Glomerular endothelial cell (primary cell): ENCODE results near the gene GSG1L. TPM values are rescaled to one million over a fixed set of nuclear protein-coding genes. Genes with fewer than 3 reads are reported as not detected.

Source experiments
- DNase-seq: peaks from one replicate; pipeline ENCODE4 v3.0.0-alpha.2; 2011; ENCODE audit warnings: low read depth, low spot score; ENCODE audit errors: extremely low read depth
- total RNA-seq: library from RNA; depleted of rRNA; stranded (reverse); fragments of >200 nt; gene quantifications from 2 replicates; pipeline ENCODE4 v1.2.3, GENCODE V29; 2015

The GSG1L gene
- total RNA-seq, 1 donor from 2014 or later = not detected

GRCh38 chr16:28033870-28034269 is 29.6 kb downstream of the GSG1L start:
- no peak for DNase-seq

- DNase-seq = no peak
Observed at GRCh38 chr16:28029387-28030002, 34.0 kb downstream of the GSG1L start.

GRCh38 chr16:28027055-28027454 is 36.5 kb downstream of the GSG1L start:
- DNase-seq = no peak

- DNase-seq = no peak
Observed at GRCh38 chr16:28025631-28026030, 37.9 kb downstream of the GSG1L start.

GRCh38 chr16:28019218-28019617 is 44.3 kb downstream of the GSG1L start:
- DNase-seq = no peak

- DNase-seq = no peak
Observed at GRCh38 chr16:28014851-28015250, 48.7 kb downstream of the GSG1L start.

- DNase-seq = no peak
Observed at GRCh38 chr16:28013878-28014277, 49.6 kb downstream of the GSG1L start.

- DNase-seq = no peak
Observed at GRCh38 chr16:28013392-28013791, 50.1 kb downstream of the GSG1L start.

GRCh38 chr16:28011971-28012445 is 51.5 kb downstream of the GSG1L start:
- no peak for DNase-seq

- DNase-seq = no peak
Observed at GRCh38 chr16:28011223-28011622, 52.3 kb downstream of the GSG1L start.

- DNase-seq = no peak
Observed at GRCh38 chr16:28010671-28011070, 52.8 kb downstream of the GSG1L start.

- no peak for DNase-seq
Observed at GRCh38 chr16:28009586-28010373, 53.7 kb downstream of the GSG1L start.

GRCh38 chr16:28003923-28004322 is 59.6 kb downstream of the GSG1L start:
- no peak for DNase-seq

- no peak for DNase-seq
Observed at GRCh38 chr16:28003021-28003865, 60.3 kb downstream of the GSG1L start.

GRCh38 chr16:28001642-28002041 is 61.9 kb downstream of the GSG1L start:
- DNase-seq = no peak

GRCh38 chr16:28001184-28001583 is 62.3 kb downstream of the GSG1L start:
- no peak for DNase-seq

- DNase-seq = no peak
Observed at GRCh38 chr16:28000314-28001169, 63.0 kb downstream of the GSG1L start.

- DNase-seq = no peak
Observed at GRCh38 chr16:27999687-28000086, 63.8 kb downstream of the GSG1L start.

GRCh38 chr16:27995378-27995777 is 68.1 kb downstream of the GSG1L start:
- DNase-seq = no peak

GRCh38 chr16:27994686-27995085 is 68.8 kb downstream of the GSG1L start:
- DNase-seq = no peak
